Keratinocyte (primary cell): ENCODE data around the gene POU2AF2. TPM values are rescaled to one million over a fixed set of nuclear protein-coding genes. Genes with fewer than 3 reads are reported as not detected.

ENCODE experiments used
- DNase-seq: peaks from one replicate; pipeline ENCODE4 v3.0.0-alpha.2; 2011; ENCODE audit warnings: low read depth, missing footprints, low spot score
- FAIRE-seq: peaks from 2 replicates; lab custom pipeline; 2011; peaks lifted over from hg19 to GRCh38; lab: Jason Lieb, UNC
- H2AFZ ChIP-seq: 2 replicates; pipeline ENCODE4 v1.6.0; 2012; ENCODE audit warnings: low read length, control low read depth, inconsistent platforms; ENCODE audit not compliant: control insufficient read depth
- H3K27ac ChIP-seq: 2 replicates; pipeline ENCODE4 v1.5.1; 2011; ENCODE audit warnings: low read length; ENCODE audit not compliant: control insufficient read depth, insufficient read depth
- H3K27me3 ChIP-seq: 3 replicates; pipeline ENCODE4 v1.6.0; 2011; ENCODE audit warnings: low read length; ENCODE audit not compliant: control insufficient read depth, insufficient read depth; ENCODE audit errors: extremely low read depth
- H3K36me3 ChIP-seq, 2 experiments: 2 replicates in 1 of 2; 3 replicates in 1 of 2; pipeline ENCODE4 v1.5.1; 2011; ENCODE audit warnings: low read length in 2 of 2, mild to moderate bottlenecking in 1 of 2; ENCODE audit not compliant: control insufficient read depth in 2 of 2, insufficient read depth in 2 of 2; ENCODE audit errors: extremely low read depth in 1 of 2
- H3K4me1 ChIP-seq: 3 replicates; pipeline ENCODE4 v1.5.1; 2011; ENCODE audit warnings: low read length; ENCODE audit not compliant: control insufficient read depth, insufficient read depth; ENCODE audit errors: extremely low read depth
- H3K4me2 ChIP-seq: 3 replicates; pipeline ENCODE4 v1.6.0; 2011; ENCODE audit warnings: low read depth, low read length; ENCODE audit not compliant: control insufficient read depth, insufficient read depth; ENCODE audit errors: extremely low read depth
- H3K4me3 ChIP-seq, 3 experiments: fragments of 200-600 bp in 1 of 3; sonication (generic) in 1 of 3; 2 replicates in 2 of 3; 3 replicates in 1 of 3; pipeline ENCODE4 v1.5.1; 2011 to 2016; ENCODE audit warnings: low read length in 3 of 3, mild to moderate bottlenecking in 3 of 3, control low read depth in 2 of 3, inconsistent platforms in 1 of 3, low read depth in 1 of 3, mixed read lengths in 1 of 3, mixed run types in 1 of 3, moderate library complexity in 1 of 3; ENCODE audit not compliant: control insufficient read depth in 2 of 3, insufficient read depth in 2 of 3; ENCODE audit errors: extremely low read depth in 1 of 3
- H3K79me2 ChIP-seq: 2 replicates; pipeline ENCODE4 v1.6.0; 2012; ENCODE audit warnings: low read length; ENCODE audit not compliant: control insufficient read depth, insufficient read depth
- H3K9ac ChIP-seq: 3 replicates; pipeline ENCODE4 v1.6.0; 2011; ENCODE audit warnings: low read length; ENCODE audit not compliant: control insufficient read depth, insufficient read depth; ENCODE audit errors: extremely low read depth
- H3K9me1 ChIP-seq: 3 replicates; pipeline ENCODE4 v1.6.0; 2011; ENCODE audit warnings: low read length; ENCODE audit not compliant: control insufficient read depth, insufficient read depth; ENCODE audit errors: extremely low read depth
- H3K9me3 ChIP-seq: 2 replicates; pipeline ENCODE4 v1.5.1; 2012; ENCODE audit warnings: low read depth, low read length; ENCODE audit not compliant: control insufficient read depth
- H4K20me1 ChIP-seq: 3 replicates; pipeline ENCODE4 v1.6.0; 2011; ENCODE audit warnings: low read length; ENCODE audit not compliant: control insufficient read depth, insufficient read depth; ENCODE audit errors: extremely low read depth
- EZH2 ChIP-seq: IDR thresholded peaks from one replicate; pipeline ENCODE4 v1.6.1; 2012; ENCODE audit warnings: inconsistent platforms, mild to moderate bottlenecking, low read length, moderate library complexity
- dilution Hi-C: fragments of 300-500 bp; cut with MboI; formaldehyde crosslinking; loops from one replicate; pipeline ENCODE4 v1.7.0; 2020; ENCODE audit warnings: low sequenced_read_pairs; ENCODE audit not compliant: extremely low pct_ligation_motif_present
- polyA plus RNA-seq, 5 experiments: library from polyadenylated mRNA; depleted of rRNA in 3 of 5; stranded (reverse) in 3 of 5; stranded (forward) in 1 of 5; unstranded in 1 of 5; fragments of >200 nt; gene quantifications; 1 replicate in 1 of 5; 2 replicates in 3 of 5; 3 replicates in 1 of 5; pipeline versions ENCODE4 v1.2.1 to v1.2.3, GENCODE V29; 2011 to 2012; ENCODE audit warnings: missing spikeins in 2 of 5, low read depth in 1 of 5, low replicate concordance in 1 of 5
- TF ChIP-seq, protein P1 (sequence below), 3 experiments: IDR thresholded peaks in 1 of 3; conservative IDR thresholded peaks in 1 of 3; optimal IDR thresholded peaks in 1 of 3; 2 replicates in 2 of 3; 3 replicates in 1 of 3; pipeline versions ENCODE3 to v1.5.1; 2011; ENCODE audit warnings: low read length in 3 of 3, mild to moderate bottlenecking in 3 of 3, moderate library complexity in 2 of 3, control low read depth in 1 of 3, inconsistent platforms in 1 of 3; ENCODE audit not compliant: insufficient read depth in 2 of 3; ENCODE audit errors: extremely low read depth in 1 of 3

POU2AF2 gene
- polyA plus RNA-seq, 1 donor (not counting 4 experiments of a cell fraction or from before 2014, with no cell fraction given), result not detected

DNA sequence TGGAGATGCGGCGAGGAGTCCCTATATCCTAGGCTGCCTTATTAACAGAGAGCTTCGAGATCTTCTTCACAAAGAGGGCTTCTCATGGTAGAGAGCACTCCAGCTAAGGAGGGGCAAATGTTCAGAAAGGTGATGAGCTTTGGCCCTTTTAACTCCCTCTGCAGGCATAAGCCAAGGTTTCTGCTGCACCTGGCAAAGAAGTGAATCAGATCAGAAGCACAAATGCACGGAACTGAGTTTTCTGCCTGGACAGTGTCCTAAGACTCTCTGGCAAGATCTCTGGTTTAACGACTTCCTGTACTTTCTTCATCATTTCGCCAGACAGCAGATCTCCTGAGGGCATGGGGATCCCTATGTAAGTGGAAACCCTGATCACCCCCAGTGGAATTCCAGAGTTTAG is 90.0 kb downstream of the POU2AF2 start:
- dilution Hi-C loops, result no loop called here
- FAIRE-seq (no peak), DNase-seq (no peak)
- H3K27ac ChIP-seq, result no peak overlapping the region
- TF ChIP-seq, protein P1, sequence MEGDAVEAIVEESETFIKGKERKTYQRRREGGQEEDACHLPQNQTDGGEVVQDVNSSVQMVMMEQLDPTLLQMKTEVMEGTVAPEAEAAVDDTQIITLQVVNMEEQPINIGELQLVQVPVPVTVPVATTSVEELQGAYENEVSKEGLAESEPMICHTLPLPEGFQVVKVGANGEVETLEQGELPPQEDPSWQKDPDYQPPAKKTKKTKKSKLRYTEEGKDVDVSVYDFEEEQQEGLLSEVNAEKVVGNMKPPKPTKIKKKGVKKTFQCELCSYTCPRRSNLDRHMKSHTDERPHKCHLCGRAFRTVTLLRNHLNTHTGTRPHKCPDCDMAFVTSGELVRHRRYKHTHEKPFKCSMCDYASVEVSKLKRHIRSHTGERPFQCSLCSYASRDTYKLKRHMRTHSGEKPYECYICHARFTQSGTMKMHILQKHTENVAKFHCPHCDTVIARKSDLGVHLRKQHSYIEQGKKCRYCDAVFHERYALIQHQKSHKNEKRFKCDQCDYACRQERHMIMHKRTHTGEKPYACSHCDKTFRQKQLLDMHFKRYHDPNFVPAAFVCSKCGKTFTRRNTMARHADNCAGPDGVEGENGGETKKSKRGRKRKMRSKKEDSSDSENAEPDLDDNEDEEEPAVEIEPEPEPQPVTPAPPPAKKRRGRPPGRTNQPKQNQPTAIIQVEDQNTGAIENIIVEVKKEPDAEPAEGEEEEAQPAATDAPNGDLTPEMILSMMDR (optimal IDR thresholded peaks at IDR 0.05 in 1 of 3, IDR thresholded peaks at IDR 0.05 in 1 of 3, conservative IDR thresholded peaks at IDR 0.05 in 1 of 3; ENCODE audit: extremely low read depth in 1 of 3, insufficient read depth in 2 of 3, low read length in 3 of 3), result no peak
- no peak for TF ChIP-seq EZH2
- H3K36me3 ChIP-seq, result no peaks in the 10 kb centered on the region
- H3K4me1 ChIP-seq, result peaks cover 8% of the 10 kb centered on the region
- no peaks in the 10 kb centered on the region for H3K9me3 ChIP-seq
- no peak overlapping the region for H3K4me2 ChIP-seq
- no peak overlapping the region for H3K9ac ChIP-seq
- no peak overlapping the region for H2AFZ ChIP-seq
- no peaks in the 10 kb centered on the region for H4K20me1 ChIP-seq
- peaks cover 3% of the 10 kb centered on the region for H3K27me3 ChIP-seq
- no peaks in the 10 kb centered on the region for H3K79me2 ChIP-seq
- no peak overlapping the region for H3K4me3 ChIP-seq
- no peaks in the 10 kb centered on the region for H3K9me1 ChIP-seq

Other genes starting within 250 kb of the POU2AF2 start
- not detected in 3 replicates for gene POU2AF3, start 52.8 kb downstream of the POU2AF2 start, polyA plus RNA-seq
- gene POU2AF1, start 133.6 kb downstream of the POU2AF2 start, polyA plus RNA-seq, result 0.21 TPM in 1 of 3 replicates, not detected in the others